Measurements from ENCODE around the gene CENPH.

- TF ChIP-seq CTCF (conservative IDR thresholded peaks at IDR 0.05) (no peak), ZFX (IDR thresholded peaks at IDR 0.05) (no peak)
Measured at GRCh38 chr5:69148981-69149675, 40.3 kb upstream of the CENPH start.
